HL-60 (cell line): ENCODE data around the gene ENKD1.
A peak's percentile ranks its signal among the peaks of the same experiment; 100 is the strongest.

Experiments used
- DNase-seq, 2 experiments: peaks; one replicate each; pipeline ENCODE4 v3.0.0-alpha.2; 2010 to 2020; ENCODE audit warnings: low read depth in 1 of 2, low spot score in 1 of 2
- H3K27ac ChIP-seq: fragments of 250-450 bp; sonication (Bioruptor Pico); replicated peaks from 2 replicates; pipeline ENCODE4 v1.5.1; 2020; ENCODE audit warnings: mild to moderate bottlenecking, moderate library complexity
- H3K27me3 ChIP-seq: fragments of 250-450 bp; sonication (Bioruptor Pico); 2 replicates; pipeline ENCODE4 v1.5.1; 2021; ENCODE audit warnings: mild to moderate bottlenecking, moderate library complexity; ENCODE audit not compliant: insufficient read depth, poor library complexity, severe bottlenecking
- H3K4me3 ChIP-seq: replicated peaks from 2 replicates; pipeline ENCODE4 v1.5.1; 2011; ENCODE audit warnings: mild to moderate bottlenecking, control low read depth, low read length; ENCODE audit not compliant: insufficient read depth
- GABPA ChIP-seq: IDR thresholded peaks from 2 replicates; pipeline ENCODE4 v1.6.1; 2012; ENCODE audit warnings: low read depth
- POLR2AphosphoS5 ChIP-seq: IDR thresholded peaks from 2 replicates; pipeline ENCODE4 v1.6.1; 2012; ENCODE audit warnings: low read depth
- REST ChIP-seq: IDR thresholded peaks from 2 replicates; pipeline ENCODE4 v1.6.1; 2012; ENCODE audit warnings: low read depth; ENCODE audit not compliant: insufficient replicate concordance
- SPI1 ChIP-seq: IDR thresholded peaks from 2 replicates; pipeline ENCODE4 v1.6.1; 2012; ENCODE audit warnings: low read depth, mild to moderate bottlenecking, borderline replicate concordance
- TF ChIP-seq, protein P1 (sequence below): IDR thresholded peaks from one replicate; pipeline ENCODE4 v1.5.1; 2011; ENCODE audit warnings: low read length, control low read depth, inconsistent platforms; ENCODE audit not compliant: insufficient read depth

Gene ENKD1

GRCh38 chr16:67666032-67666551 lies 458 bp downstream of the ENKD1 start:
- H3K27ac ChIP-seq: peak overlapping the region; percentile 97
- H3K4me3 ChIP-seq: peak overlapping the region; percentile 59
- no peaks in the 10 kb centered on the region for H3K27me3 ChIP-seq
- no peak for TF ChIP-seq POLR2AphosphoS5
- no peak for DNase-seq

DNA sequence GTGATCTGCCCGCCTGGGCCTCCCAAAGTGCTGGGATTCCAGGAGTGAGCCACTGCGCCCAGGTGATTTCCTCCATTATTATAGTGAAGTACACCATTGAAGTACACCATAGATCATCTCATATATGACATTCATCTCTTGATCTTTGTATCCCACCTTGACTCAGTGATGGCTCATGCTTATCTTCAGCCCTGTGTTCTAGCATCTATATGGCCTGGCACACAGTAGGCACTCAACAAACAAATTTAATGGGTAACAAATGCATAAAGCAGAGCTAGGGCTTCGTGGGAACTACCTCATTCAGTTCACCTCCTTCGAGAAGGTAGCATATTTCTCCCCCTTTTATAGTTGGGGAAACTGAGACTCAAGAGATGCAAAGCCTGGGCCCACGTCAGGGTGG lies 952 bp downstream of the ENKD1 start:
- Histone ChIP-seq H3K27me3 (no peaks in the 10 kb centered on the region), H3K4me3 (peak overlapping the region; percentile 59; the same call in 1 of the 2 replicates), H3K27ac (no peak overlapping the region)
- DNase-seq: no peak
- TF ChIP-seq REST (no peak), POLR2AphosphoS5 (no peak), GABPA (no peak), SPI1 (no peak)
- TF ChIP-seq, protein P1, sequence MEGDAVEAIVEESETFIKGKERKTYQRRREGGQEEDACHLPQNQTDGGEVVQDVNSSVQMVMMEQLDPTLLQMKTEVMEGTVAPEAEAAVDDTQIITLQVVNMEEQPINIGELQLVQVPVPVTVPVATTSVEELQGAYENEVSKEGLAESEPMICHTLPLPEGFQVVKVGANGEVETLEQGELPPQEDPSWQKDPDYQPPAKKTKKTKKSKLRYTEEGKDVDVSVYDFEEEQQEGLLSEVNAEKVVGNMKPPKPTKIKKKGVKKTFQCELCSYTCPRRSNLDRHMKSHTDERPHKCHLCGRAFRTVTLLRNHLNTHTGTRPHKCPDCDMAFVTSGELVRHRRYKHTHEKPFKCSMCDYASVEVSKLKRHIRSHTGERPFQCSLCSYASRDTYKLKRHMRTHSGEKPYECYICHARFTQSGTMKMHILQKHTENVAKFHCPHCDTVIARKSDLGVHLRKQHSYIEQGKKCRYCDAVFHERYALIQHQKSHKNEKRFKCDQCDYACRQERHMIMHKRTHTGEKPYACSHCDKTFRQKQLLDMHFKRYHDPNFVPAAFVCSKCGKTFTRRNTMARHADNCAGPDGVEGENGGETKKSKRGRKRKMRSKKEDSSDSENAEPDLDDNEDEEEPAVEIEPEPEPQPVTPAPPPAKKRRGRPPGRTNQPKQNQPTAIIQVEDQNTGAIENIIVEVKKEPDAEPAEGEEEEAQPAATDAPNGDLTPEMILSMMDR: no peak

DNA sequence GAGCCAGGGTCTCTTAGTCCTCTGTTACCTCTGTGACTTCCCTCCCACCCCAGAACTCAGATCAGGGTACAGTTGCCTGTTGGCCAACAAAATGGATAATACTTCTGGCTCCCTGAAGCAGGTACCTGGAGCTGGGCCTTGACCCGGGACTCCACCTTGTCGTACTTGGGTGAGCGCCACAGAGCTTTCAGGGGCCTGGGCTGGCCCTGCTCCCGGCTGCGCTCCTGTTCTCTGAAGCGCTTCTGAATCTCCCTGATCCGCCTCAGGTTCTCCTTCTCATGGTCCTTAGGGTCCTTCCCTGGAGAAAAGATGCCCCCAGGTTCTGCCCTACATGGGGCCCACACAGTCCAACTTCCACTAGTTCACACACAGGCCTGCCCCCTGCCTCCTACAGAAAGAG lies 1.7 kb downstream of the ENKD1 start:
- Histone ChIP-seq H3K4me3 (no peak overlapping the region), H3K27ac (no peak overlapping the region), H3K27me3 (no peaks in the 10 kb centered on the region)
- TF ChIP-seq SPI1 (no peak), REST (no peak), GABPA (no peak), POLR2AphosphoS5 (no peak)
- TF ChIP-seq, protein P1: no peak
- no peak for DNase-seq

GRCh38 chr16:67664258-67664657 lies 2.3 kb downstream of the ENKD1 start:
- Histone ChIP-seq H3K27ac (no peak overlapping the region), H3K4me3 (no peak overlapping the region), H3K27me3 (no peaks in the 10 kb centered on the region)
- no peak for DNase-seq
- TF ChIP-seq POLR2AphosphoS5: no peak
- TF ChIP-seq GABPA: no peak
- TF ChIP-seq SPI1: no peak
- no peak for TF ChIP-seq REST
- TF ChIP-seq, protein P1: no peak
